Activated B cell treated with CpG ODN at 0.5 μM for 24 hours (primary cell): ENCODE results near the gene COLEC12. TPM values are rescaled to one million over a fixed set of nuclear protein-coding genes. Genes with fewer than 3 reads are reported as not detected.

Experiments used
- ATAC-seq: fragments of 200-7000 bp; cut with Tn5 transposase; one replicate; pipeline ENCODE4 v1.10.0; 2021; ENCODE audit warnings: low read depth, mild to moderate bottlenecking, moderate library complexity
- CTCF ChIA-PET: fragments of 350-600 bp; sonication (Branson Sonifier 250); formaldehyde crosslinking; loops from one replicate; lab custom pipeline; 2021; ENCODE audit warnings: antibody characterized with exemption; lab: Charles Lee
- POLR2A ChIA-PET: fragments of 350-600 bp; sonication (Branson Sonifier 250); formaldehyde crosslinking; loops from one replicate; lab custom pipeline; 2021; ENCODE audit warnings: antibody characterized with exemption; lab: Charles Lee
- DNase-seq: peaks from one replicate; pipeline ENCODE4 v3.0.0; 2022
- H3K27ac Mint-ChIP-seq: one replicate; pipeline ENCODE4 v1.8.0; 2020; ENCODE audit warnings: mixed read lengths
- H3K27me3 Mint-ChIP-seq: one replicate; pipeline ENCODE4 v1.8.0; 2021; ENCODE audit warnings: mixed read lengths
- H3K36me3 Mint-ChIP-seq: one replicate; pipeline ENCODE4 v1.8.0; 2021; ENCODE audit warnings: low read depth, mixed read lengths
- H3K4me1 Mint-ChIP-seq: one replicate; pipeline ENCODE4 v1.8.0; 2021; ENCODE audit warnings: mixed read lengths
- H3K4me3 Mint-ChIP-seq: one replicate; pipeline ENCODE4 v1.8.0; 2020; ENCODE audit warnings: mild to moderate bottlenecking, mixed read lengths
- H3K9me3 Mint-ChIP-seq: one replicate; pipeline ENCODE4 v1.8.0; 2020; ENCODE audit warnings: mixed read lengths
- intact Hi-C: fragments of 100-400 bp; cut with micrococcal nuclease; formaldehyde crosslinking; loops from one replicate; pipeline ENCODE4 v1.15.1; 2024
- total RNA-seq: library from RNA; stranded (reverse); gene quantifications from 2 replicates; pipeline ENCODE4 v1.2.3, GENCODE V29; 2022
- TF ChIP-seq, protein P1 (sequence below): fragments of 200-600 bp; IDR thresholded peaks from one replicate; pipeline ENCODE4 v1.8.0; 2022; ENCODE audit warnings: antibody characterized with exemption, mild to moderate bottlenecking

COLEC12 gene
- total RNA-seq, 1 donor from 2014 or later = not detected

DNA sequence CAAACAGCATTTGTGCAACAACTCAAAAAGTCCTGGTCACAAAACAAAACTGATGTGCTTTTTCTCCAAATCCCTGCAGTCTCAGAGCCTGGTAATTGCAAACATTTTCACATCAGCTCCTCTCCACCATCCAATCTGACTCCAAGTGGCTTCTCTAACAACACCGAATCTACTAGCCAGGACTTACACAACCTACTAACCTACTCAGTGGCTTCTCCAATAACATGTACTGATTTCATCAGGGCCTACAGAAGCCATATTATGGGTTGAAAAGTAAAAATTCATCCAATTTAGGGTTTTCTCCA lies 104.3 kb downstream of the COLEC12 start:
- DNase-seq (no peak), ATAC-seq (no peak)
- intact Hi-C loops = no loop called here
- Mint-ChIP-seq H3K4me3 (no peak overlapping the region), H3K27me3 (peaks cover 12% of the 10 kb centered on the region), H3K27ac (no peak overlapping the region), H3K9me3 (no peaks in the 10 kb centered on the region), H3K4me1 (no peaks in the 10 kb centered on the region), H3K36me3 (no peaks in the 10 kb centered on the region)
- ChIA-PET POLR2A (no interaction called here), CTCF (no interaction called here)
- TF ChIP-seq, protein P1, sequence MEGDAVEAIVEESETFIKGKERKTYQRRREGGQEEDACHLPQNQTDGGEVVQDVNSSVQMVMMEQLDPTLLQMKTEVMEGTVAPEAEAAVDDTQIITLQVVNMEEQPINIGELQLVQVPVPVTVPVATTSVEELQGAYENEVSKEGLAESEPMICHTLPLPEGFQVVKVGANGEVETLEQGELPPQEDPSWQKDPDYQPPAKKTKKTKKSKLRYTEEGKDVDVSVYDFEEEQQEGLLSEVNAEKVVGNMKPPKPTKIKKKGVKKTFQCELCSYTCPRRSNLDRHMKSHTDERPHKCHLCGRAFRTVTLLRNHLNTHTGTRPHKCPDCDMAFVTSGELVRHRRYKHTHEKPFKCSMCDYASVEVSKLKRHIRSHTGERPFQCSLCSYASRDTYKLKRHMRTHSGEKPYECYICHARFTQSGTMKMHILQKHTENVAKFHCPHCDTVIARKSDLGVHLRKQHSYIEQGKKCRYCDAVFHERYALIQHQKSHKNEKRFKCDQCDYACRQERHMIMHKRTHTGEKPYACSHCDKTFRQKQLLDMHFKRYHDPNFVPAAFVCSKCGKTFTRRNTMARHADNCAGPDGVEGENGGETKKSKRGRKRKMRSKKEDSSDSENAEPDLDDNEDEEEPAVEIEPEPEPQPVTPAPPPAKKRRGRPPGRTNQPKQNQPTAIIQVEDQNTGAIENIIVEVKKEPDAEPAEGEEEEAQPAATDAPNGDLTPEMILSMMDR = no peak

DNA sequence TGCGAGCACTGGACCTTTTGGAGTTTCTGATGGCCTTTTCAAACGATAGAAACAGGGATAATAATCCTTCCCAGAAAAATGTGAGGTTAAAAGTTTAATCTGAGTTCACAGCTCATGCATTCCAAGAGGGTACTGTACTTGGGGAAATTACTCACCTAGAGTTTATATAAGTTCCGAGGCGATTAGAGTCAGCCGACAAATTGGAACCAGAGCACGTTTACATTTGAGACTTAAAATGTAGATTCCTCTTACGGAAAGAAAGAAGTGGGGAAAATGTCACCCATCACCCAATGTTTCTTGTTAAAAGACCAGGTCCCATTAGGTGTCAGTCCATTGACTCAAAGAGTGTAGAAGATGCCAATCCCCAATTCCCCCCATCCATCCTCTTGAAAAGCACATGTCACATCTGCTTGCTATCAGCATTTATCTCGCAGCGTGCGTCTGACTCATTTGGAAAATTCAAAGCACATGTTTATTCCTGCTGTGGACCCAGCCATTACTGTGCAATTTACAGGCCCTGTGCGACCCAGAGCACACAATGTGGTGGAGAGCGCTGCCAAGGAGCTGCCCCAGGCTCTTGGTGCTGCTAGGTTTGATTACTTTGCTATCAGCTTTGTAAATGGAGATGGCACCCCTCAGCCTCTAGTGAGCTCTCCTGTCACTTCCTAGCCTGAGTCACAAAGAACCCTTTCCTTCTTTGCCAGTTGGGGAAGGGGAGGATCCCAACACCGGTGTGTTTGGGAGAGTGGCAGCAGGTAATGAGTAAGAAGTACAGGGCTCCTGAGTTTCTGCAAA lies 104.8 kb downstream of the COLEC12 start:
- H3K4me1 Mint-ChIP-seq = no peaks in the 10 kb centered on the region
- no peak for ATAC-seq
- H3K4me3 Mint-ChIP-seq = no peak overlapping the region
- TF ChIP-seq, protein P1 = no peak
- no peaks in the 10 kb centered on the region for H3K9me3 Mint-ChIP-seq
- H3K27ac Mint-ChIP-seq = no peak overlapping the region
- ChIA-PET CTCF (no interaction called here), POLR2A (no interaction called here)
- peaks cover 13% of the 10 kb centered on the region for H3K27me3 Mint-ChIP-seq
- DNase-seq = no peak
- intact Hi-C loops = no loop called here
- no peaks in the 10 kb centered on the region for H3K36me3 Mint-ChIP-seq

DNA sequence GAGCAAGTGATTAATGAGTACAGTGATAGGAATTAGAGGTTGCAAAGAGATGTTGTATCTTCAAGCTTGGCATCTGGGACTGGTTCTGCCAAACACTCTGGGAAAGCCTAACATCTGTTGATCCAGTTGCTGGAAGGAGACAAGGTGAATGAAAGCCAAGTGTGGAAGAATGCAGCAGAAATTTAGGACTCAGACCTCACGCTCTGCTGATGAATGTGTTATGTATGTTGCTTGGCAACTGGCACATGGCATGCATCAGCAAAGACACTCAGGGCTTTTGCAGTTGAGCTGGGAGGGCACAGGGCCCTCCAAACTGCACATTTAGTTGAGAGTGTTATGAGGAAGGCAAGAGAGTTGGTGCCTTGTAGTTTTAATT lies 105.5 kb downstream of the COLEC12 start:
- Mint-ChIP-seq H3K4me3 (no peak overlapping the region), H3K9me3 (no peaks in the 10 kb centered on the region), H3K27me3 (peaks cover 12% of the 10 kb centered on the region), H3K4me1 (no peaks in the 10 kb centered on the region), H3K27ac (no peak overlapping the region), H3K36me3 (no peaks in the 10 kb centered on the region)
- ATAC-seq (no peak), DNase-seq (no peak)
- TF ChIP-seq, protein P1 = no peak
- POLR2A ChIA-PET = no interaction called here
- CTCF ChIA-PET = no interaction called here
- intact Hi-C loops = no loop called here

DNA sequence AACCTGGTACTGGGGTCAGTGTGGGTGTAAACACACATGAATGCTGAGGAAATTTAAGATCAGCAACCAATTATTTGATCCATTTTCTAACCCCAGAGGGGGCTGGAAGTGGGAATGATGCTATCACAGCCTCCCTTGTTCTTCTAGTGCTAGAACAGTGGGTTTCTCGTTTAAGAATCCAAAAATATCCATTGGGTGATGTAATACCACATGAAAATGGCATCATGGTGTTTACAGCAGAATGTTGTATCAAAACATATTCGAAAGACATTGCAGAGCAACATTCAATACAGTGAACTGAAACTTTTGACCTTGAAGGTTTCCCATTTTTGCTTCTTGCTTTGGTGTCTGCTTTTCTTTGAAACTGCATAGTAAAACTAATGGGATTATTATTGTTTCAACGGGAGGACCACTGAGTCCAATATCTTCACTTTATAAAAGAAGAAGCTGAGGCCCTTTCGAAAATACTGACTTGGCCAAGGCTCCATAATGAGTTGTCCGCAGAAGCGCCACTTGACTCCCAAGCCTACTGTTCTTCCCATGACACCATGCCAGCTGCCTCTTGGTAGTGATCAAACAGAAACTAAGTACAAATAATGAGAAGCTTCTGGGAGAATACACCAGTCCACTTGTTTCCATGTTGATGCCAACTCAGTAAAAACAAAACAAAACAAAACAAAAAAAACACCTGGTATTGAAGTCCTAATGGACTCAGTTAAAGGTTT lies 106.1 kb downstream of the COLEC12 start:
- Mint-ChIP-seq H3K36me3 (no peaks in the 10 kb centered on the region), H3K4me1 (no peaks in the 10 kb centered on the region), H3K4me3 (no peak overlapping the region), H3K27ac (no peak overlapping the region), H3K9me3 (no peaks in the 10 kb centered on the region), H3K27me3 (peaks cover 13% of the 10 kb centered on the region)
- ChIA-PET CTCF (no interaction called here), POLR2A (no interaction called here)
- TF ChIP-seq, protein P1 = no peak
- intact Hi-C loops = no loop called here
- no peak for DNase-seq
- no peak for ATAC-seq

DNA sequence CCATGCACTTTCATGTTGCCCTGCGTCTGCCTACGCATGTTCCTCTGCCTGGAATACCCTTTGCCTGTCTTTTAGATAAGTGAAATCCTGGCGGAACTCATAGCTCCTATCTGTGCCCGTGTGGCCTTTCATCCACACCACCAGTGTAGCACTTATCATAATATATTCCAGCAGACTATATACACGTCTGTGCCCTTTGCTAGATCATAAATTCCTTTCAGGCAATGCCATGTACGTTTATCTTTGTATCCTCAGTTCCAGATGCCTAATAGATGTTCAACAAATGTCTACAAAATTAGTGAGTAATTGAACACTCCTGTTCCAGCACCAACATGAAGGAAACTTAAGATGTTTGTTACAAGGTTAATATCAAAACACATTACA lies 106.9 kb downstream of the COLEC12 start:
- peaks cover 13% of the 10 kb centered on the region for H3K27me3 Mint-ChIP-seq
- CTCF ChIA-PET = no interaction called here
- no peaks in the 10 kb centered on the region for H3K36me3 Mint-ChIP-seq

More for the DNA sequence above, 106.9 kb downstream of the COLEC12 start:
- POLR2A ChIA-PET = no interaction called here
- Mint-ChIP-seq H3K9me3 (no peaks in the 10 kb centered on the region), H3K4me3 (no peak overlapping the region), H3K27ac (no peak overlapping the region), H3K4me1 (no peaks in the 10 kb centered on the region)
- intact Hi-C loops = no loop called here
- ATAC-seq (no peak), DNase-seq (no peak)
- TF ChIP-seq, protein P1 = no peak
